Panc1 (cell line): ENCODE measurements around the gene CACNA1I.

Experiments
- CTCF ChIP-seq: fragments of 450-650 bp; IDR thresholded peaks from 2 replicates; pipeline ENCODE4 v1.5.1; 2017; ENCODE audit warnings: mild to moderate bottlenecking
- POLR2AphosphoS5 ChIP-seq: IDR thresholded peaks from 2 replicates; pipeline ENCODE4 v1.6.1; 2012; ENCODE audit warnings: mild to moderate bottlenecking, low read depth, low read length, moderate library complexity
- REST ChIP-seq, 2 experiments: IDR thresholded peaks; 2 replicates each; pipeline ENCODE4 v1.6.1; 2011 to 2012; ENCODE audit warnings: low read depth in 2 of 2, control low read depth in 1 of 2, low read length in 1 of 2, mild to moderate bottlenecking in 1 of 2, moderate library complexity in 1 of 2; ENCODE audit not compliant: insufficient read depth in 1 of 2
- SIN3A ChIP-seq: IDR thresholded peaks from 2 replicates; pipeline ENCODE4 v1.6.1; 2012; ENCODE audit warnings: low read depth, mild to moderate bottlenecking, low read length, moderate library complexity, borderline replicate concordance; ENCODE audit not compliant: insufficient read depth

DNA sequence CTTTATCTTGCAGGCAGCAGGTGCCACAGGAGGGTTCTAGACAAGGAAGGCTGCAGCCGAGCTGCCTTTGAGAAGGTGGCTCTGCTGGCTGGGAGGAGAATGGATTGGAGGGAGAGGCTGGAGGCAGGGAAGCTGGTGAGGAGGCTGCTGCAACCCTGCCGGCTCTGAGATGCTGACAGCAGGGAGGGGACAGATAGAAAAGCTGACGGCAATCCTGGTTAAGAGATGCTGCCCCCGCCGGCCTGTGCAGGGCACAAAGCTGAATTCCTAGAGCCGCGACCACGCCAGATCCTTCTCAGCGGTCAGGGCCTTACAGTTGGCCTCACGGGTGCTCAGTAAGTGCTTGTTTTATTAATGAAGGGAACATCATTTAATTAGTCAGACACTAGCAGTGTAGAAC lies 105.4 kb downstream of the CACNA1I start:
- TF ChIP-seq CTCF (no peak), SIN3A (no peak), POLR2AphosphoS5 (no peak), REST (IDR thresholded peaks at IDR 0.05; ENCODE audit: insufficient read depth in 1 of 2, low read depth in 2 of 2, low read length in 1 of 2) (no peak)
